GM21390 (cell line): Measurements from ENCODE around the gene ERICH2.

Source experiments
- ATAC-seq: cut with Tn5 transposase; IDR thresholded peaks from one replicate; pipeline ENCODE4 v1.9.1; 2021; ENCODE audit not compliant: unreplicated experiment

ERICH2 gene

GRCh38 chr2:170816504-170817092 lies 46.4 kb downstream of the ERICH2 start, which contains the start of gene GAD1:
Gene GAD1 (plus strand): TSS chr2:170816887. CDS start chr2:170818592, 1,705 bp downstream.
- no peak for ATAC-seq

GRCh38 chr2:170817093-170818035 lies 47.2 kb downstream of the ERICH2 start:
- no peak for ATAC-seq

- ATAC-seq = no peak
Measured at GRCh38 chr2:170818036-170818751, 48.0 kb downstream of the ERICH2 start.

GRCh38 chr2:170818752-170819470 lies 48.7 kb downstream of the ERICH2 start:
- ATAC-seq = no peak

GRCh38 chr2:170819680-170820664 lies 49.8 kb downstream of the ERICH2 start:
- ATAC-seq = no peak

DNA sequence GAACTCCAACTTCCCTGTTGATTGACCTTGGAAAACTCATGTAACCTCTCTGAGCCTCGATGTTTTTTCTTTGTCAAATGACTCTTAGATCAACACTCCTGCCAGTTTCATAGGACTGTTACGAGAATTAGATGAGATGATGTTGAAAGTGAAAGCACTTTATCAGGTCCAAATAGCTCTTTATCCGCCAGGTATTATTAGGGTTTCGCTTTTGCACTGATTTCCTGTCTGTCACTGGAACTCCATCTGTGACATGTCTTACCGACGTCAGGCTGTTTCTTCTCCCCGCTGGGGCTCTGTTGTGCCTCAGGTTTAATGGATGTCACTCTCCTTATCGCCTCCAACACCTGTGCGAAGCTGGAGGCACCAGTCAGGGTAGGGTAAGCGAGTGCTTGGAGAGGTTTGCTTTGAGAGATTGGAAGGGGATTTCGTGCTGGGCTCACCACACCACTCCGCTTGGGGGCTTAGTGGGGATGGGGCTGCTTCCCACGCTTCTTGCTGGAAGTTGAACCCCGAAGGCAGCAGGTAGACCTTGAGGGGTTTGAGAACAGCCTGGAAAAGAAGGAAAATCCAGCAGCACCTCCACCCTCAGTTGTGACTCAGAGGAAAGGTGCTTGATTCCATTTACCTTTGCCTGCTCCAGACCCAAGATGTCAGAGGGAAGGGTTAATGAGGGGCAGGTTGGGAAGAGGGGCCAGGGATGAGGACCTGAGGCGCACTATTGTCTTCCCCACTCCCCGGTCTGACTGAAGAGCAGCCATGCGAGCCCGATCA lies 50.8 kb downstream of the ERICH2 start:
- ATAC-seq = no peak

DNA sequence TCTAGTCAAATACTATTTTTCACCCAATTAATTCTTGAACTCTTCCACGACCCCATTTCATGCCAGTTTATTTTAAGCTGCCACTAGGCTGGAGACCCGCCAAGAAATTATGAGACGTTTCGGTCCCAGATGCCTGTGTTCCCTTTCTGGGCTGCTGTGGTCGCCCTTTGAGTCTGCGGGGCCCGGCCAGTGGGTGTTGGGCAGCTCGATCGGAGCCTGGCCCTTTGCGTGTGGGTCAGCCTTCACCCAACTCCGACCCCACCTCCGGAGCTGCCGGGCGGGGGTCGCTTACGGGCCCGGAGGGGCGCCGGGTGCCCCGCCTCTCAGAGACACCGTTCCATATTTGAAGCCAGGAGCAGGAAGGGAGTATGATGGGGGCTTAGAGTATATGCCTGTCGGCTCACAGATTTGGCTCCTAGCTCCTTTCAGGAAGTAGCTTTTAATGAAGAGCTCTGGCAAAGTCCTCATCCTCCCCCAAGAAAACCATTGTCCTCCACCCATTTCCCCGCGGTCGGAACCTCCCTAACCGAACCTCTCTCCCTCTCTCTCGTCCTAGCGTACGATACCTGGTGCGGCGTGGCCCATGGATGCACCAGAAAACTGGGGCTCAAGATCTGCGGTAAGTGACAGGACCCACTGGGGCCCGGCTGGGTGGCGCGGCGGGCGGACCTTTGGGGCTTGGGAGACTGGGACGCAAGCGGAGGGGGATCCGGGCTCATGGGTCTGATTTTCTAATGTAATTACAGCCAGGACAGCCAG lies 51.5 kb downstream of the ERICH2 start:
- no peak for ATAC-seq

DNA sequence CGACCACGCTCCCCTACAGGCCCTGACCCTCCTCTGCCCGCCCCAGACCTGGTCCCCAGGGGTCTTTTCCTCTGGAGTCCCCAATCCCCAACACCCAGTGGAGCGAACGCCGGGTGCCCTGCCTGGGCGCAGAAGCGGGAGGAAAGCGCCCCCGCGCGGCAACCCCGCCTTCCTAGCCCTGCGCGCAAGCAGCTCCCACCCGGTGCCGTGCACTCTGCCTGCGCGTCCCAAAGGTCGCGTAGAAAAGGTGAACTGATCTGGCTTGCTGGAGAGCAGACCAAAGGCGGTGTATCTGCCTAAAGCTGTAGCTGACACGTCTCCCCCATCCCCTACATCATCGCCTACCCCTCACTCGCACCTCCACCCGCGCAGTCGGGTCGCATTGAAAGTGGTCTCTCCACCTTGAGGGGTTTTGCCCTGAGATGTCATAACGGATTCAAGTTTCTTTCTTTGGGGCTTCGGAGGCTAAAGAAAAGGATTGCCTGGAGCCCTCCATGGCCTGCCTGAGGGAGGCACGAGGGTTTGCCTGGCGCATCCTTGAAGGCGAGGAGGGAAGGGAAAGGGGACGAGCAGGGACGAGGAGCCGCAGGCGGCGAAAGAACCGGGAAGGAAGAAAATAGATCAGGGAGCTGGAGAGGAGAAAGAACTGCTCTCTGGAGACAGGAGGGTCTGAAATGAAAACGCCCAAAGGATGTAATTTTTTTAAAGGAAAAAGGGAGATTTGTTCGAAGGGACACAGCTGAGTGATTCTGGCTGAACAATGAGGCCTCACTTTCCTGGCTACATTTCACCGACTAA lies 52.3 kb downstream of the ERICH2 start:
- no peak for ATAC-seq

DNA sequence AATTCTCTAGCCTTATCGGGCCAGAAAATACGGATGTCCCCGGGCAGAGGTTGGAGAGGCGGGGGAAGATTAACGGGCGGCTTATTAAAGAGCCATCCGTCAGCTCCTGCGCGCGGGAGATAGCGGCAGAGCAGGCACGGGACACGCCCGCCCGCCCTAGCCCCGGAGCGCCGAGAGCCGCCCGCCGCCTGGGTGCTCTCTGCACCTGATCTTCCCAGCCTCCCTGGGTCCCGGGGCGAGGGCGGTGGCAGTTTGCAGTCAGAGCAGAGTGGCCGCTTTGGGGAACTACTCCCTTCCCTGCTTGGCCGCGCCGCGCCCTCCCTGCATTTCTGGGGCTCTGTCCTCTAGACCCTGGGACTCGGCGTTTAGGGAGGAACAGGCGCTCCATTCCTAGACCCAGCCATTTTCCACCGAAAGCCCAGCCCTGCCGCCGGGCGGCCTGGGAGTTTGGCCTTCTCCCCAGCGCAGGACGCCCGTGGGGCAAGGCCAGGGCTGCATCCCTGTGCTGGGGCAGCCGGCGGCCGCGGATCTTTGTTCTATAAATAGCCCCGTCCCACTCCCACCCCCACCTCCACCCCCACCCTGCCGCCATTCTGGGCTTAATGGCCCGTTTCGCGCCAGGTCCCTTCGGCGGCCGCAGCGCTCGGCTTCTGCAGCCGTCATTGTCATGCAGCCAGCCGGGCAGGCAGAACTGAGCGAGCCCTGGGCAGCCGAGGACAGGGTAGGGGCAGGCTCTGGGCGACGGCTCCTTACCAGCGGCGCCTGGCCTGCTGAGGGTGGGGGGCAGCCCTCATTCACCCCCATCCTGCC lies 53.1 kb downstream of the ERICH2 start:
- ATAC-seq = no peak

DNA sequence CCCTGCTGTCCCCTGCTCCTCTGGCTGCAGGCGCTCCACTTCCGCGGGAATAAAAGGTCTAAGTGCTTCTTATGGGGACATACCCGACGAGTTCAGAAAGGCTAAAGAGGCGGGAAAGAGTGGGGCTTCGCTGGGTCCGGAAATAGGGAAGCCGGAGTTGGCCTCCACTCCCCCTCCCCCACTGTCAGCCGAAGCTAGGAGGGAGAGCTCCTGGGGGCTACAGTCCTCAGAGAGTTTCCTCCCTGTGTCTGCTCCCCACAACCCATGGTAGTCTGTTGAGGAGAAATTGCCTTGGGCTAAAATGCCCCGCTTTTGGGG lies 53.7 kb downstream of the ERICH2 start:
- no peak for ATAC-seq

DNA sequence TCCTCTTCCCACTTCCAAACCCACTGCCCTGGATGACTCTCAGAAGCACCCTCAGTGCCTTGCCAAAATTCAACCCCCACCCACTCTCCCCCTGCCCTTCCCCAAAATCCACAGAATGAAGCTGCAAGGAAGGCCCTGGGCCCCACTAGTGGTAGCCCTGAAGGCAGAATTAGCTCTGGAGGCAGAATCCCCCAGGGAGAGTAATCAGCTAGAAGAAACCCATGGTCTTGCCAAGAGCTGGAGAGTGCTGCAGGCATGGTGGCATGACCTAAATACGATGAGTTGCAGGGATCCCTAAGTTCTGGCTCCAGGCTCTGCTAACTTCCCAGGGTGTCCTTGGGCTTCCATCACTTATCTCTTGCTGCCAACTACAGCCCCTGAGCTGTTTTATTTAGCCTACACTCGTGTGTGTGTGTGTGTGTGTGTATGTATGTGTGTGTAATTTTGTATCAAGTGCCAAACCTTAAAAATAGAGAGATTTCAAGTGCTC lies 54.4 kb downstream of the ERICH2 start:
- no peak for ATAC-seq

GRCh38 chr2:170827841-170828532 lies 57.8 kb downstream of the ERICH2 start:
- ATAC-seq = no peak

GRCh38 chr2:170828533-170828916 lies 58.3 kb downstream of the ERICH2 start:
- ATAC-seq = no peak

DNA sequence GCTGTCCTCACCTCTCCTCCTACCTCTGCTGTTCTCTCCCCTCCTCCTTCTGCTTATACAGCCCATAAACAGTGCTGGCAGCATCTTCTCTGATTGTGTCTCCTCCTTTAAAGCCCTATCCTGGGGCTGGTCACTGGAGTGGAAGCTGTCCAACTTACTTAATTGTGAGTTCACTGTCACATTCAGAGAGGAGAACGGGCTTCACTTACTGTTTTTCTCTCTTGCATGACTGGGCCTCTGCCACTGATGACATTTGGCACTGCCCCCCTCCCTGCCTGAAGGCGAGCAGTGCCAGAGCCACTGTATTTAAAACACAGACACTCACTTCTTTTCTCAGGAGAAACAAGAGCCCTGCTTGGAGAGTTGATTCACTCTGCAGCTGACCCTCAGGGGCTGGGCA lies 58.9 kb downstream of the ERICH2 start:
- ATAC-seq = no peak

GRCh38 chr2:170830166-170830565 lies 60.0 kb downstream of the ERICH2 start:
- ATAC-seq = no peak

DNA sequence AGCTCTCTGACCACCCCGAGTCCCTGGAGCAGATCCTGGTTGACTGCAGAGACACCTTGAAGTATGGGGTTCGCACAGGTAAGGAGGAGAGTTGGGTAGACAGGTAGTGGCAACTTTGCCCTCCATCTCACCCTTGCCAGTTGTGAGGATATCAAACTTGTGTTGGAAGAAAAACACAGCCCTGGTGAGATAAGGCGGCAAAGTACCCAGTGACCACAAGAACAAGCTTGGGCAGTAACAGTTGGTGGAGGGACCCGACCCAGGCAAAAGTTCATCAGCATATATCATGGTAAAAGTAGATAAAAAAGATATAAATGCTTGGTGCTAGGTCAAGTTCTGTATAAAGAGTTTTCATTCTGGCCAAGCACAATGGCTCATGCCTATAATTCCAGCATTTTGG lies 60.9 kb downstream of the ERICH2 start:
- ATAC-seq = no peak
